H1 (cell line): ENCODE measurements around the gene SNX25. TPM values are rescaled to one million over a fixed set of nuclear protein-coding genes. Genes with fewer than 3 reads are reported as not detected.

Source experiments
- CTCF ChIA-PET: fragments of 300-600 bp; sonication (Branson Sonifier 250); formaldehyde crosslinking; loops from one replicate; lab custom pipeline; 2021; ENCODE audit not compliant: partially characterized antibody; lab: Charles Lee
- POLR2A ChIA-PET: fragments of 300-600 bp; sonication (Branson Sonifier 250); formaldehyde crosslinking; loops from one replicate; lab custom pipeline; 2021; ENCODE audit warnings: inconsistent platforms; ENCODE audit not compliant: partially characterized antibody; lab: Charles Lee
- DNase-seq, 2 experiments: peaks; one replicate each; pipeline versions ENCODE4 v3.0.0 to v3.0.0-alpha.2; 2010 to 2022; ENCODE audit warnings: low spot score in 2 of 2, low read depth in 1 of 2, mixed read lengths in 1 of 2
- FAIRE-seq: peaks from 2 replicates; lab custom pipeline; 2011; peaks lifted over from hg19 to GRCh38; lab: Jason Lieb, UNC
- H2AFZ ChIP-seq: 2 replicates; pipeline ENCODE4 v1.8.1; 2012; ENCODE audit warnings: low read length, inconsistent platforms
- H2AK5ac ChIP-seq: 2 replicates; pipeline ENCODE4 v1.6.1; 2013; ENCODE audit warnings: low read depth, low read length
- H2BK120ac ChIP-seq: replicated peaks from 2 replicates; pipeline ENCODE3; 2013; ENCODE audit warnings: low read depth, low read length, inconsistent platforms
- H2BK12ac ChIP-seq: 2 replicates; pipeline ENCODE4 v1.6.1; 2013; ENCODE audit warnings: low read depth, low read length
- H2BK15ac ChIP-seq: 2 replicates; pipeline ENCODE4 v1.6.1; 2013; ENCODE audit warnings: low read length
- H2BK20ac ChIP-seq: 2 replicates; pipeline ENCODE4 v1.6.1; 2013; ENCODE audit warnings: low read length
- H2BK5ac ChIP-seq: 2 replicates; pipeline ENCODE4 v1.6.1; 2013; ENCODE audit warnings: low read depth, low read length
- H3K14ac ChIP-seq: 2 replicates; pipeline ENCODE4 v1.6.1; 2013; ENCODE audit warnings: inconsistent platforms; ENCODE audit not compliant: insufficient read length
- H3K18ac ChIP-seq: 2 replicates; pipeline ENCODE4 v1.6.1; 2013; ENCODE audit warnings: low read length; ENCODE audit errors: extremely low read depth
- H3K23ac ChIP-seq: 2 replicates; pipeline ENCODE4 v1.6.1; 2013; ENCODE audit warnings: inconsistent platforms; ENCODE audit not compliant: insufficient read length
- H3K23me2 ChIP-seq: 2 replicates; pipeline ENCODE4 v1.6.1; 2013; ENCODE audit warnings: low read depth, low read length
- H3K27ac ChIP-seq: 2 replicates; pipeline ENCODE4 v1.6.1; 2011; ENCODE audit warnings: low read depth, low read length, inconsistent platforms
- H3K27me3 ChIP-seq, 4 experiments: replicated peaks in 1 of 4; 1 replicate in 1 of 4; 2 replicates in 3 of 4; pipeline versions ENCODE4 v1.6.1 to v1.8.1; 2011 to 2013; ENCODE audit warnings: low read length in 3 of 4, mild to moderate bottlenecking in 3 of 4, inconsistent platforms in 2 of 4, mixed read lengths in 2 of 4, moderate library complexity in 1 of 4; ENCODE audit not compliant: control insufficient read depth in 3 of 4, insufficient read depth in 3 of 4; ENCODE audit errors: extremely low read depth in 1 of 4
- H3K36me3 ChIP-seq, 4 experiments: 2 replicates each; pipeline versions ENCODE4 v1.6.1 to v1.8.1; 2011 to 2013; ENCODE audit warnings: mild to moderate bottlenecking in 4 of 4, low read length in 3 of 4, moderate library complexity in 2 of 4, control low read depth in 1 of 4, inconsistent platforms in 1 of 4; ENCODE audit not compliant: insufficient read depth in 4 of 4, control insufficient read depth in 2 of 4
- H3K4ac ChIP-seq: replicated peaks from 2 replicates; pipeline ENCODE3; 2013; ENCODE audit warnings: low read length, low read depth, mixed read lengths, inconsistent platforms; ENCODE audit not compliant: insufficient read length
- H3K4me1 ChIP-seq, 4 experiments: replicated peaks in 1 of 4; 1 replicate in 1 of 4; 2 replicates in 3 of 4; pipeline versions ENCODE4 v1.6.1 to v1.8.1; 2011 to 2013; ENCODE audit warnings: low read length in 3 of 4, inconsistent platforms in 2 of 4, mixed read lengths in 1 of 4; ENCODE audit not compliant: insufficient read depth in 4 of 4, control insufficient read depth in 3 of 4
- H3K4me2 ChIP-seq, 2 experiments: 2 replicates each; pipeline versions ENCODE4 v1.6.1 to v1.8.1; 2011 to 2013; ENCODE audit warnings: low read depth in 2 of 2, low read length in 2 of 2, control low read depth in 1 of 2, inconsistent platforms in 1 of 2, mild to moderate bottlenecking in 1 of 2; ENCODE audit not compliant: insufficient read depth in 1 of 2
- H3K4me3 ChIP-seq, 4 experiments: fragments of 200-600, 300-600 bp in 1 of 4; sonication (generic), shearing (Covaris generic), sonication (Bioruptor Twin) in 1 of 4; 2 replicates each; pipeline versions ENCODE4 v1.5.1 to v1.8.1; 2011 to 2016; ENCODE audit warnings: low read length in 4 of 4, low read depth in 3 of 4, control low read depth in 2 of 4, inconsistent platforms in 2 of 4, mild to moderate bottlenecking in 2 of 4, mixed read lengths in 1 of 4, moderate library complexity in 1 of 4; ENCODE audit not compliant: insufficient read depth in 2 of 4; ENCODE audit errors: extremely low read depth in 1 of 4
- H3K56ac ChIP-seq: replicated peaks from 2 replicates; pipeline ENCODE3; 2013; ENCODE audit warnings: low read depth, mild to moderate bottlenecking, mixed read lengths, low read length, inconsistent platforms; ENCODE audit not compliant: insufficient read length
- H3K79me1 ChIP-seq: 2 replicates; pipeline ENCODE4 v1.6.1; 2013; ENCODE audit warnings: low read depth, low read length, control low read depth
- H3K79me2 ChIP-seq, 2 experiments: 2 replicates each; pipeline versions ENCODE4 v1.6.1 to v1.8.1; 2012 to 2013; ENCODE audit warnings: low read length in 2 of 2, mild to moderate bottlenecking in 2 of 2, inconsistent platforms in 1 of 2; ENCODE audit not compliant: insufficient read depth in 2 of 2, control insufficient read depth in 1 of 2
- H3K9ac ChIP-seq, 4 experiments: replicated peaks in 1 of 4; 1 replicate in 1 of 4; 2 replicates in 3 of 4; pipeline versions ENCODE4 v1.6.1 to v1.8.1; 2011 to 2013; ENCODE audit warnings: low read depth in 3 of 4, low read length in 3 of 4, control low read depth in 2 of 4, mild to moderate bottlenecking in 2 of 4, moderate library complexity in 2 of 4, inconsistent platforms in 1 of 4; ENCODE audit errors: extremely low read depth in 1 of 4
- H3K9me3 ChIP-seq, 2 experiments: 2 replicates each; pipeline versions ENCODE4 v1.6.1 to v1.8.1; 2012 to 2013; ENCODE audit warnings: mild to moderate bottlenecking in 2 of 2, moderate library complexity in 2 of 2, control low read depth in 1 of 2, inconsistent platforms in 1 of 2, low read depth in 1 of 2, low read length in 1 of 2, mixed read lengths in 1 of 2; ENCODE audit not compliant: insufficient read depth in 2 of 2
- H4K20me1 ChIP-seq, 2 experiments: replicated peaks in 1 of 2; 2 replicates each; pipeline versions ENCODE3 to v1.8.1; 2011 to 2013; ENCODE audit warnings: inconsistent platforms in 2 of 2, low read length in 2 of 2, mild to moderate bottlenecking in 1 of 2; ENCODE audit not compliant: insufficient read depth in 2 of 2, control insufficient read depth in 1 of 2
- H4K5ac ChIP-seq: 2 replicates; pipeline ENCODE4 v1.6.1; 2013; ENCODE audit warnings: low read length, low read depth, mixed read lengths, inconsistent platforms; ENCODE audit not compliant: insufficient read length
- H4K8ac ChIP-seq: 2 replicates; pipeline ENCODE4 v1.8.0; 2013; ENCODE audit warnings: mild to moderate bottlenecking, moderate library complexity, low read length, inconsistent platforms; ENCODE audit not compliant: insufficient read depth; ENCODE audit errors: extremely low read depth
- H4K91ac ChIP-seq: replicated peaks from 2 replicates; pipeline ENCODE3; 2013; ENCODE audit warnings: low read length, mixed read lengths, inconsistent platforms; ENCODE audit not compliant: insufficient read length
- BRCA1 ChIP-seq: IDR thresholded peaks from 2 replicates; pipeline ENCODE4 v1.6.1; 2012; ENCODE audit warnings: low read depth, low read length, improper control_type of control experiment
- CEBPB ChIP-seq: IDR thresholded peaks from 2 replicates; pipeline ENCODE4 v1.6.1; 2012; ENCODE audit warnings: low read depth, low read length
- CHD1 ChIP-seq: IDR thresholded peaks from 2 replicates; pipeline ENCODE4 v1.6.1; 2012; ENCODE audit warnings: low read depth, low read length, improper control_type of control experiment
- E2F6 ChIP-seq: IDR thresholded peaks from 2 replicates; pipeline ENCODE4 v1.6.1; 2012; ENCODE audit warnings: inconsistent platforms
- GABPA ChIP-seq: IDR thresholded peaks from 2 replicates; pipeline ENCODE4 v1.6.1; 2011; ENCODE audit warnings: mild to moderate bottlenecking, low read length, moderate library complexity, borderline replicate concordance; ENCODE audit not compliant: insufficient read depth
- HDAC2 ChIP-seq, 2 experiments: fragments of 300-600 bp in 1 of 2; sonication (generic) in 1 of 2; IDR thresholded peaks; 2 replicates each; pipeline ENCODE4 v1.6.1; 2011 to 2012; ENCODE audit warnings: low read depth in 2 of 2, low read length in 2 of 2, mild to moderate bottlenecking in 2 of 2, moderate library complexity in 2 of 2, borderline replicate concordance in 1 of 2, inconsistent platforms in 1 of 2
- KDM1A ChIP-seq: fragments of 200-600, 300-600 bp; sonication (generic); IDR thresholded peaks from 2 replicates; pipeline ENCODE4 v1.7.1; 2016; ENCODE audit warnings: mild to moderate bottlenecking, low read length, borderline replicate concordance
- POLR2AphosphoS5 ChIP-seq: IDR thresholded peaks from 2 replicates; pipeline ENCODE4 v1.6.1; 2011; ENCODE audit warnings: low read depth, low read length
- RBBP5 ChIP-seq: IDR thresholded peaks from 2 replicates; pipeline ENCODE4 v1.7.1; 2012; ENCODE audit warnings: low read depth, mild to moderate bottlenecking, inconsistent platforms, low read length, moderate library complexity, borderline replicate concordance
- RXRA ChIP-seq: IDR thresholded peaks from 2 replicates; pipeline ENCODE4 v1.6.1; 2011; ENCODE audit warnings: low read depth, mild to moderate bottlenecking, low read length, moderate library complexity; ENCODE audit not compliant: insufficient read depth
- SP2 ChIP-seq: IDR thresholded peaks from 2 replicates; pipeline ENCODE4 v1.6.1; 2012; ENCODE audit warnings: mild to moderate bottlenecking, low read length, inconsistent platforms
- TEAD4 ChIP-seq: IDR thresholded peaks from 2 replicates; pipeline ENCODE4 v1.6.1; 2012; ENCODE audit warnings: low read depth, low read length, inconsistent platforms, mixed read lengths
- ZNF274 ChIP-seq: IDR thresholded peaks from 2 replicates; pipeline ENCODE4 v1.7.0; 2012; ENCODE audit warnings: low read length, borderline replicate concordance; ENCODE audit errors: extremely low read depth
- WGBS, 2 experiments: shearing (Covaris generic) in 1 of 2; methylation state at CpG; one replicate each; pipeline versions ENCODE4 v1.1.6 to v1.1.7; 2013 to 2015; ENCODE audit warnings: low lambda C conversion rate in 2 of 2, mixed read lengths in 2 of 2, inconsistent platforms in 1 of 2, low coverage in 1 of 2, missing lambda C conversion rate in 1 of 2; ENCODE audit not compliant: insufficient replicate concordance in 2 of 2, insufficient coverage in 1 of 2, insufficient read length in 1 of 2; ENCODE audit errors: extremely low coverage in 1 of 2, missing lambda C conversion rate in 1 of 2; 5-methylcytosine and 5-hydroxymethylcytosine counted together
- polyA plus RNA-seq, 7 experiments: library from polyadenylated mRNA; depleted of rRNA in 3 of 7; stranded (reverse) in 5 of 7; unstranded in 2 of 7; fragments of >200 nt in 5 of 7; fragments of 200-250 nt in 2 of 7; gene quantifications; 1 replicate in 5 of 7; 2 replicates in 1 of 7; 4 replicates in 1 of 7; pipeline versions ENCODE4 v1.2.1 to v1.2.3, GENCODE V29; 2011 to 2013; ENCODE audit warnings: missing spikeins in 2 of 7, mixed read lengths in 2 of 7
- total RNA-seq: library from RNA; stranded (reverse); fragmentation: NEBNext Ultra II Directional; extraction: Animal tissue kit (Norgen Biotek cat#: 25700); gene quantifications from 2 replicates; pipeline ENCODE4 v1.2.1, GENCODE V29; 2021
- TF ChIP-seq, protein P1 (sequence below): IDR thresholded peaks from 2 replicates; pipeline ENCODE4 v1.6.1; 2012; ENCODE audit warnings: inconsistent platforms

SNX25 gene
- total and polyA plus RNA-seq, 2 of the 8 experiments (the other 6 are each of a cell fraction or from before 2014, with no cell fraction given): 5.4 to 19.9 TPM

- no peak for FAIRE-seq
- no peak overlapping the region for H3K56ac ChIP-seq
- TF ChIP-seq GABPA: no peak
- no peak for TF ChIP-seq BRCA1
- no peak for TF ChIP-seq POLR2AphosphoS5
- no peak for TF ChIP-seq KDM1A
- TF ChIP-seq RXRA: no peak
- no peak for TF ChIP-seq CHD1
- TF ChIP-seq TEAD4: no peak
- TF ChIP-seq E2F6: no peak
- no peak for TF ChIP-seq ZNF274
- no peak for TF ChIP-seq SP2
- TF ChIP-seq, protein P1, sequence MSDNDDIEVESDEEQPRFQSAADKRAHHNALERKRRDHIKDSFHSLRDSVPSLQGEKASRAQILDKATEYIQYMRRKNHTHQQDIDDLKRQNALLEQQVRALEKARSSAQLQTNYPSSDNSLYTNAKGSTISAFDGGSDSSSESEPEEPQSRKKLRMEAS: no peak
- no peak for TF ChIP-seq CEBPB
- TF ChIP-seq HDAC2 (IDR thresholded peaks at IDR 0.05; ENCODE audit: borderline replicate concordance in 1 of 2, low read depth in 2 of 2, low read length in 2 of 2): no peak
- no peak for TF ChIP-seq RBBP5
These were observed 199.0 kb downstream of the SNX25 start for GRCh38 chr4:185408432-185408831.

More at GRCh38 chr4:185408432-185408831, 199.0 kb downstream of the SNX25 start:
- H4K5ac ChIP-seq: no peak overlapping the region
- no peaks in the 10 kb centered on the region for H3K79me1 ChIP-seq
- H2BK12ac ChIP-seq: no peak overlapping the region
- DNase-seq: no peak
- H4K91ac ChIP-seq: no peak overlapping the region
- no peak overlapping the region for H2BK20ac ChIP-seq
- H3K4me3 ChIP-seq: no peak overlapping the region
- no peaks in the 10 kb centered on the region for H3K27me3 ChIP-seq
- no peak overlapping the region for H3K4ac ChIP-seq
- no peaks in the 10 kb centered on the region; a peak in 1 of 4 replicates for H3K9me3 ChIP-seq
- no peaks in the 10 kb centered on the region for H3K23me2 ChIP-seq
- H2BK15ac ChIP-seq: no peak overlapping the region
- no peaks in the 10 kb centered on the region for H3K79me2 ChIP-seq
- H2BK5ac ChIP-seq: no peak overlapping the region
- WGBS, 2 experiments: 91% methylated on average over 2 of the region's 2 CpGs; no CpG with 5 or more reads in 1 of the 2 experiments
- H3K4me2 ChIP-seq: no peak overlapping the region
- POLR2A ChIA-PET: no interaction called here
- CTCF ChIA-PET: no interaction called here
- no peak overlapping the region for H3K14ac ChIP-seq
- no peak overlapping the region for H2AK5ac ChIP-seq
- H4K20me1 ChIP-seq: peaks cover 0 to 4% of the 10 kb centered on the region in 2 experiments
- no peak overlapping the region for H3K18ac ChIP-seq
- H3K4me1 ChIP-seq: no peaks in the 10 kb centered on the region
- H2BK120ac ChIP-seq: no peak overlapping the region
- no peak overlapping the region for H2AFZ ChIP-seq
- H3K27ac ChIP-seq: no peak overlapping the region
- no peak overlapping the region for H4K8ac ChIP-seq
- H3K9ac ChIP-seq: no peak overlapping the region
- H3K36me3 ChIP-seq: peaks cover 0 to 21% (median 5%) of the 10 kb centered on the region in 4 experiments; a peak in 4 of 8 replicates
- H3K23ac ChIP-seq: no peak overlapping the region
